GM13977 (cell line): Measurements from ENCODE around the gene SCGB1A1.
A peak's percentile ranks its signal among the peaks of the same experiment; 100 is the strongest.

ENCODE experiments used
- DNase-seq: peaks from one replicate; pipeline ENCODE4 v3.0.0; 2012; ENCODE audit warnings: low spot score
- CTCF ChIP-seq: IDR thresholded peaks from 2 replicates; pipeline ENCODE4 v1.5.1; 2012; ENCODE audit warnings: mild to moderate bottlenecking, control low read depth; ENCODE audit not compliant: insufficient read depth; ENCODE audit errors: extremely low read depth, missing control alignments
- in situ Hi-C: fragments of 300-500 bp; cut with MboI; formaldehyde crosslinking; loops from one replicate; pipeline ENCODE4 v1.12.0; 2022; ENCODE audit warnings: low sequenced_read_pairs, low pct_unique_long_range_greater_than_20kb, mixed read lengths, inconsistent platforms; ENCODE audit not compliant: unreplicated experiment

The SCGB1A1 gene

GRCh38 chr11:62391642-62392425 is 27.0 kb upstream of the SCGB1A1 start:
- no peak for TF ChIP-seq CTCF
- in situ Hi-C loops = no loop called here
- no peak for DNase-seq

- DNase-seq = no peak
- in situ Hi-C loops = no loop called here
Observed at GRCh38 chr11:62392506-62392905, 26.3 kb upstream of the SCGB1A1 start.

GRCh38 chr11:62393061-62393611 is 25.7 kb upstream of the SCGB1A1 start:
- peak; percentile 38 for DNase-seq
- in situ Hi-C loops = no loop called here
- TF ChIP-seq CTCF = peak; percentile 39

More at GRCh38 chr11:62392506-62392905, 26.3 kb upstream of the SCGB1A1 start:
- no peak for TF ChIP-seq CTCF

GRCh38 chr11:62393735-62394134 is 25.1 kb upstream of the SCGB1A1 start:
- TF ChIP-seq CTCF = no peak
- no peak for DNase-seq
- in situ Hi-C loops = no loop called here

GRCh38 chr11:62394825-62395538 is 23.9 kb upstream of the SCGB1A1 start:
- peak; percentile 78 for TF ChIP-seq CTCF
- DNase-seq = peak; percentile 83
- in situ Hi-C loops = no loop called here

GRCh38 chr11:62395885-62396551 is 22.8 kb upstream of the SCGB1A1 start:
- no peak for DNase-seq
- in situ Hi-C loops = no loop called here
- no peak for TF ChIP-seq CTCF
